C4-2B (cell line): ENCODE measurements around the gene ATP6V0E2.
"Not testable (repeated sequence)": the region's sequence is repeated elsewhere in the genome, so short reads cannot be mapped to it uniquely, and the experiment has no call there.

Source experiments
- ZFX ChIP-seq: fragments of 450-650 bp; IDR thresholded peaks from 2 replicates; pipeline ENCODE4 v1.6.1; 2017
- TF ChIP-seq, protein P1 (sequence below): fragments of 450-650 bp; conservative IDR thresholded peaks from 2 replicates; pipeline ENCODE4 v1.5.1; 2017; ENCODE audit warnings: mild to moderate bottlenecking

DNA sequence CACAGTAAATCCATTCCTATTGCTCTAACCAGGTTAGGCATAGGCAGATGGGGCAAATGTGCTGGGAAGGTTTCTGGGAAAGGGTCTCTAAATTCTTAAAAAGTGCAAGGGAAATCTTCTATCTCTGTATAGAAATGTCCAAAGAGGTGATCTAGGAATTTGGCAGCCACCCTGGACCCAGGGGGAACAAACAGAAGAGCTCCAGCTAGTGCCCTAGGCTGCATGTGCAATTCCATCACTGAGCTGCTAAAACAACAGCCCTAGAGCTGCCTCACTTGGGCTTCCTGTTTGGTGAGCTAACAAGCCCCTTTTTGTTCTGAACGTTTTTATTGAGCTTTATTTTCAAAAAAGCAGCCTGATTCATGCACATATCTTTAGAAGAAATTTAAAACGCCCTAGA, 16.9 kb downstream of the ATP6V0E2 start:
- TF ChIP-seq, protein P1, sequence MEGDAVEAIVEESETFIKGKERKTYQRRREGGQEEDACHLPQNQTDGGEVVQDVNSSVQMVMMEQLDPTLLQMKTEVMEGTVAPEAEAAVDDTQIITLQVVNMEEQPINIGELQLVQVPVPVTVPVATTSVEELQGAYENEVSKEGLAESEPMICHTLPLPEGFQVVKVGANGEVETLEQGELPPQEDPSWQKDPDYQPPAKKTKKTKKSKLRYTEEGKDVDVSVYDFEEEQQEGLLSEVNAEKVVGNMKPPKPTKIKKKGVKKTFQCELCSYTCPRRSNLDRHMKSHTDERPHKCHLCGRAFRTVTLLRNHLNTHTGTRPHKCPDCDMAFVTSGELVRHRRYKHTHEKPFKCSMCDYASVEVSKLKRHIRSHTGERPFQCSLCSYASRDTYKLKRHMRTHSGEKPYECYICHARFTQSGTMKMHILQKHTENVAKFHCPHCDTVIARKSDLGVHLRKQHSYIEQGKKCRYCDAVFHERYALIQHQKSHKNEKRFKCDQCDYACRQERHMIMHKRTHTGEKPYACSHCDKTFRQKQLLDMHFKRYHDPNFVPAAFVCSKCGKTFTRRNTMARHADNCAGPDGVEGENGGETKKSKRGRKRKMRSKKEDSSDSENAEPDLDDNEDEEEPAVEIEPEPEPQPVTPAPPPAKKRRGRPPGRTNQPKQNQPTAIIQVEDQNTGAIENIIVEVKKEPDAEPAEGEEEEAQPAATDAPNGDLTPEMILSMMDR, result not testable (repeated sequence)
- not testable (repeated sequence) for TF ChIP-seq ZFX
